Measurements from ENCODE around the gene SGPL1. TPM values are rescaled to one million over a fixed set of nuclear protein-coding genes. Genes with fewer than 3 reads are reported as not detected.

SGPL1 gene
- total RNA-seq, 1 experiment from 2014 or later, result 69.4 TPM

- Histone ChIP-seq H3K79me2 (ENCODE audit: insufficient read depth, low read length) (peaks cover 48% of the 10 kb centered on the region), H2AFZ (ENCODE audit: low read depth, low read length, poor library complexity, severe bottlenecking) (no peak overlapping the region), H4K20me1 (ENCODE audit: insufficient read depth) (no peaks in the 10 kb centered on the region), H3K27me3 (ENCODE audit: insufficient read depth, low read length) (no peaks in the 10 kb centered on the region), H3K9me2 (ENCODE audit: insufficient read depth) (no peaks in the 10 kb centered on the region), H3K4me2 (ENCODE audit: low read length) (peak overlapping the region; percentile 74), H3K9ac (ENCODE audit: low read length) (peak overlapping the region; percentile 72), H3K4me3 (replicated peaks in 1 of 2; ENCODE audit: low read depth in 1 of 2, low read length in 2 of 2) (peak overlapping the region; percentile 77 to 81), H3K9me3 (ENCODE audit: control insufficient read depth in 1 of 2, insufficient read depth in 1 of 2, low read depth in 1 of 2, low read length in 2 of 2) (no peaks in the 10 kb centered on the region), H3K4me1 (ENCODE audit: control insufficient read depth in 1 of 2, insufficient read depth in 2 of 2, low read length in 2 of 2) (peaks cover 9 to 17% of the 10 kb centered on the region in 2 experiments; a peak in 3 of 4 replicates), H3K36me3 (ENCODE audit: control insufficient read depth in 1 of 2, insufficient read depth in 2 of 2, low read length in 2 of 2) (peaks cover 0 to 14% of the 10 kb centered on the region in 2 experiments; a peak in 2 of 4 replicates), H3K27ac (ENCODE audit: low read depth, low read length) (peak overlapping the region; percentile 89)
- CTCF ChIA-PET, result interaction anchor here (1.3 kb wide), 1 partner anchor 47 kb away, joined by 4 read pairs; no protein-coding TSS in a partner anchor
- POLR2A ChIA-PET, result no interaction called here
- DNase-seq (ENCODE audit: low read depth, low spot score) (peak; percentile 77), ATAC-seq (peak; percentile 79)
- RAD21 ChIA-PET (ENCODE audit: low non-redundant PET in 1 of 2, low total read pairs in 2 of 2, uncharacterized antibody in 2 of 2, unreplicated experiment in 2 of 2), result no interaction called here
- BruUV-seq (replicated peaks), result no TSS peak
- intact Hi-C loops (cut with micrococcal nuclease), result no loop called here
- TF ChIP-seq ZFX (IDR thresholded peaks at IDR 0.05), result peak; percentile 22; the same call in 1 of the 2 replicates
- peak; percentile 45 for TF ChIP-seq POLR2A (IDR thresholded peaks at IDR 0.05; ENCODE audit: borderline replicate concordance, extremely low read depth, insufficient read depth, insufficient read length)
- TF ChIP-seq SIN3A (IDR thresholded peaks at IDR 0.05; ENCODE audit: low read depth), result no peak; the same call in none of the 2 replicates
- peak; percentile 51 for TF ChIP-seq MAX (IDR thresholded peaks at IDR 0.05)
- no peak for TF ChIP-seq FOSL1 (IDR thresholded peaks at IDR 0.05; ENCODE audit: low read depth)
- no peak for TF ChIP-seq CBX3 (IDR thresholded peaks at IDR 0.05; ENCODE audit: low read depth)
- no peak for TF ChIP-seq JUND (IDR thresholded peaks at IDR 0.05)
- TF ChIP-seq YY1 (IDR thresholded peaks at IDR 0.05; ENCODE audit: extremely low read depth, insufficient replicate concordance, low read depth, low read length), result no peak
- TF ChIP-seq, protein P1, sequence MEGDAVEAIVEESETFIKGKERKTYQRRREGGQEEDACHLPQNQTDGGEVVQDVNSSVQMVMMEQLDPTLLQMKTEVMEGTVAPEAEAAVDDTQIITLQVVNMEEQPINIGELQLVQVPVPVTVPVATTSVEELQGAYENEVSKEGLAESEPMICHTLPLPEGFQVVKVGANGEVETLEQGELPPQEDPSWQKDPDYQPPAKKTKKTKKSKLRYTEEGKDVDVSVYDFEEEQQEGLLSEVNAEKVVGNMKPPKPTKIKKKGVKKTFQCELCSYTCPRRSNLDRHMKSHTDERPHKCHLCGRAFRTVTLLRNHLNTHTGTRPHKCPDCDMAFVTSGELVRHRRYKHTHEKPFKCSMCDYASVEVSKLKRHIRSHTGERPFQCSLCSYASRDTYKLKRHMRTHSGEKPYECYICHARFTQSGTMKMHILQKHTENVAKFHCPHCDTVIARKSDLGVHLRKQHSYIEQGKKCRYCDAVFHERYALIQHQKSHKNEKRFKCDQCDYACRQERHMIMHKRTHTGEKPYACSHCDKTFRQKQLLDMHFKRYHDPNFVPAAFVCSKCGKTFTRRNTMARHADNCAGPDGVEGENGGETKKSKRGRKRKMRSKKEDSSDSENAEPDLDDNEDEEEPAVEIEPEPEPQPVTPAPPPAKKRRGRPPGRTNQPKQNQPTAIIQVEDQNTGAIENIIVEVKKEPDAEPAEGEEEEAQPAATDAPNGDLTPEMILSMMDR (IDR thresholded peaks at IDR 0.05 in 2 of 3, conservative IDR thresholded peaks at IDR 0.05 in 1 of 3; ENCODE audit: borderline replicate concordance in 1 of 3, insufficient read depth in 1 of 3, low read depth in 2 of 3, low read length in 2 of 3), result no peak
- no peak for TF ChIP-seq EZH2 (IDR thresholded peaks at IDR 0.05)
- no peak for TF ChIP-seq EZH2phosphoT487 (IDR thresholded peaks at IDR 0.05; ENCODE audit: borderline replicate concordance)
- peak; percentile 23; the same call in 1 of the 2 replicates for TF ChIP-seq CEBPB (IDR thresholded peaks at IDR 0.05; ENCODE audit: low read depth)
- no peak for TF ChIP-seq RAD21 (IDR thresholded peaks at IDR 0.05; ENCODE audit: low read depth)
- TF ChIP-seq ELF1 (IDR thresholded peaks at IDR 0.05; ENCODE audit: borderline replicate concordance, low read depth), result no peak
- TF ChIP-seq, protein P2, sequence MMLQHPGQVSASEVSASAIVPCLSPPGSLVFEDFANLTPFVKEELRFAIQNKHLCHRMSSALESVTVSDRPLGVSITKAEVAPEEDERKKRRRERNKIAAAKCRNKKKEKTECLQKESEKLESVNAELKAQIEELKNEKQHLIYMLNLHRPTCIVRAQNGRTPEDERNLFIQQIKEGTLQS (IDR thresholded peaks at IDR 0.05), result no peak
- no peak for TF ChIP-seq ZBTB33 (IDR thresholded peaks at IDR 0.05; ENCODE audit: extremely low read depth, insufficient replicate concordance, low read length)
- peak; percentile 49; the same call in 1 of the 2 replicates for TF ChIP-seq EGR1 (IDR thresholded peaks at IDR 0.05; ENCODE audit: low read depth)
- TF ChIP-seq TCF7L2 (IDR thresholded peaks at IDR 0.05; ENCODE audit: borderline replicate concordance, extremely low read depth, insufficient read depth, insufficient read length), result peak; percentile 53
- peak; percentile 43; the same call in 1 of the 2 replicates for TF ChIP-seq SP1 (IDR thresholded peaks at IDR 0.05; ENCODE audit: low read depth)
- TF ChIP-seq SRF (IDR thresholded peaks at IDR 0.05; ENCODE audit: low read depth), result no peak
- no peak for TF ChIP-seq ZNF274 (IDR thresholded peaks at IDR 0.05; ENCODE audit: low read depth, low read length)
- TF ChIP-seq POLR2AphosphoS5 (IDR thresholded peaks at IDR 0.05; ENCODE audit: low read depth, low read length), result peak; percentile 80
These were observed 609 bp downstream of the SGPL1 start for GRCh38 chr10:70816220-70816894.

All from HCT116 (cell line).